COLO668 (cell line): ENCODE data around the gene GUF1.

Source experiments
- DNase-seq: peaks from one replicate; lab custom pipeline; 2025; ENCODE audit not compliant: unreplicated experiment; lab: John Stamatoyannopoulos, UW

The GUF1 gene, protein sequence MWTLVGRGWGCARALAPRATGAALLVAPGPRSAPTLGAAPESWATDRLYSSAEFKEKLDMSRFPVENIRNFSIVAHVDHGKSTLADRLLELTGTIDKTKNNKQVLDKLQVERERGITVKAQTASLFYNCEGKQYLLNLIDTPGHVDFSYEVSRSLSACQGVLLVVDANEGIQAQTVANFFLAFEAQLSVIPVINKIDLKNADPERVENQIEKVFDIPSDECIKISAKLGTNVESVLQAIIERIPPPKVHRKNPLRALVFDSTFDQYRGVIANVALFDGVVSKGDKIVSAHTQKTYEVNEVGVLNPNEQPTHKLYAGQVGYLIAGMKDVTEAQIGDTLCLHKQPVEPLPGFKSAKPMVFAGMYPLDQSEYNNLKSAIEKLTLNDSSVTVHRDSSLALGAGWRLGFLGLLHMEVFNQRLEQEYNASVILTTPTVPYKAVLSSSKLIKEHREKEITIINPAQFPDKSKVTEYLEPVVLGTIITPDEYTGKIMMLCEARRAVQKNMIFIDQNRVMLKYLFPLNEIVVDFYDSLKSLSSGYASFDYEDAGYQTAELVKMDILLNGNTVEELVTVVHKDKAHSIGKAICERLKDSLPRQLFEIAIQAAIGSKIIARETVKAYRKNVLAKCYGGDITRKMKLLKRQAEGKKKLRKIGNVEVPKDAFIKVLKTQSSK

DNA sequence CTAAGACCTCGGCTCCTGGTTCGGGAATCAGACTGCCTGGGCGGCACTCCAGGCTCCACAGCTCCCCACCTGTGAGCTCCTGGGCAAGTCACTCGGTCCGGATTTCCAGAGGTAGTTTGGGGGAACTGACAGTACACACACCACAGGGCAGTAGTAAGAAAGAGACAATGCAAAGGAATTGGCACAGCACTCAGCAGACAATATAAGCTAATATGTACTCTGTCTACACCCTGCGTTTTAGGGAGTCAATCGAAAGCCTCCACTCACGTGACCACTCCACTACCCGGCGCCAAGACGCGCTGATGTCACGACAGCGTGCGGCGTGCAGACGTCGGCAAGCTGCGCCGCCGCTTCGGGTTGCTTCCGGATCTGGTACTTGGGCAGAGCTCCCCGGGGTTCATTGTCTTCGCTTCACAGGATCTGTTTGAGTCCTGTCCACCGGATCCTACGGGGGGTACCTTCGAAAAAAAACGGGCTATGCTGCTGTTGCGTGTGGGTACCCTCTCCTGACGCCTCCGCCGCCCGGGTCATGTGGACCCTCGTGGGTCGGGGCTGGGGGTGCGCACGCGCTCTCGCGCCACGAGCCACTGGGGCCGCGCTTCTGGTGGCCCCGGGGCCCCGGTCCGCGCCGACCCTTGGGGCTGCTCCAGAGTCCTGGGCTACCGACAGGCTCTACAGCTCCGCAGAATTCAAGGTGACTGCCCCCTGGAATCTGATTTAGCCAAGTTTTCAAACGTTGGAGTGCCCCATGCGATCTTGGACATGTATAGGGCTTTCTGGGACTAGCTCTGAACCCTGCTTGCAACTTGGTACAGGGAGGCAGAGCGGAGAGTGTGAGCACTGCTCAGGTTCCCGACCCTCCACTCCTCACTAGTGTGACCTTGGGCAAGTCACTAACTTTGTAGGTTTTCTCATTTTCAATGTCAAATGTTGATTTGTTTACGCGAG is at the start of gene GUF1:
Gene GUF1 (plus strand): TSS at position 327 of the 948 bp plus-strand sequence. CDS start 203 bp downstream, at position 530.
- DNase-seq = peak; percentile 92

DNA sequence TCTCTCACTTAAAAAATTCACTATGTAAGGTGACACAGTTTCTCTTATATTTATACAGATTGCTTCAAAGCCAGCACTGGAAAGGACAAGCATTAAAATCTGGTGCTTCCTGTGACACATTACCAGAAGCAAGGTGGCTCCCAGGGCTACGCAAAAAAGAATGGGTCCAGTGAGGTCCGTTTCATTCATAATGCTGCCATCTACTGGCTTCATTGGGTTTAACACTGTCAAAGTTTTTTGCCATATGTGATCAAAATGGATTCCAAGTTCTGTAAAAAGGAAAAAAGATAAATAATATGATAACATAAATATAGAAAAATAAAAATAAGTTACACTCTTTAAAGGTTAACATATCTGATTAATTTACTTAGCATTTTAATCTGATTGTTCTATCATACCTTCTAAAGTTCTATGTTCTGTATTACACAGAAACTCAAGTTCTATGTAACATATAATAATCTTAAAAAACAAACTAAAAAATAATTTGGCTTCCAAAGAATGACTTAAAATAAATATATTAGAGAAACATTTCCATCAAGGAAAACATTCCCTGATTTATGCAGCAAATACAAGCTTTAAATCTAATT is 48.8 kb upstream of the GUF1 start:
- DNase-seq = peak; percentile 33

DNA sequence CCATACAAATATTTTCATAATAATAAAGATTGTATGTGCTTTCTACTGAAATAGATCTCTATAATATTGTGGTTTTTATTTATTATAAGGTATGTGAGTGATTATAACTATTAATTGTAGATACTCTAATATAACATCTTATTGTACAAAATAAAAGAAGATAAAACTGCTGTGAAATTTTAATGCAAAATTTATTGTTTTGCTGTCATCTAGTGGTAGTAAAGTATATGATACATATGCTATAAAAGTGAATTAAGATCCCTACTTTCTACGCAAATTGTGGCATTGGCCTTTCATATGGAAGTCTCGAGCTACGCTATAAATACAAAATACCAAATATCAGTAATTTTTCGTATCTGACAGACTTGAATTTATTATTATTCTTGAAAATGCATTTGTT is 46.1 kb upstream of the GUF1 start:
- DNase-seq = no peak

DNA sequence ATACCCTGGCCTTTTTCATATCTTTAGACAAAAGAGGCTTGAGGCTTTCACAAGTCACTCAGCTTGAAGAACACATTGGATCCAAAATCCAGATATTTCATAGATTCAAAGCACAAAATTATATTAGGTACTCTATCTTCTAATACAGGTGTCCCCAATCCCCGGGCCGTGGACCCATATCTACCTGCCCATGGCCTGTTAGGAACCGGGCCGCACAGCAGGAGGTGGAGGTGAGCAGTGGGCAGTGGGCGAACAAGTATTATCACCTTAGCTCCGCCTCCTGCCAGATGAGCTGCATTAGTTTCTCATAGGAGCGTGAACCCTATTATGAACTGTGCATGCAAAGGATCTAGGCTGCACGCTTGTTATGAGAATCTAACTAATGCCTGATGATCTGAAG is 45.5 kb upstream of the GUF1 start:
- DNase-seq = no peak

DNA sequence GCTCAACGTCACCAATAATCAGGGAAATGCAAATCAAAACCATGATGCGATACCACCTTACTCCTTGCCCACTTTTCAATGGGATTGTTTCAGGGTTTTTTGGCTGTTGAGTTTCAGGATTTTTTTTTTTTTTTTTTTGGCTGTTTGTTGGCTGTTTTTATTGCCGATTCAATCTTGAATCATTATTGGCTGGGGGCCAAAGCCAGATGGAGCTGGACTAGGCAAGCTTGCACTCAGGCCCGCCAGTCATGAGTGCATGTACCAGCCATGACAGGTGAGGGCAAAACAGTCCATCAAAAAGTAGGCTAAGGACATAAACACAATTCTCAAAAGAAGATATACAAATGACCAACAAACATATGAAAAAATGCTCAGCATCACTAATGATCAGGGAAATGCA is 40.1 kb upstream of the GUF1 start:
- DNase-seq = no peak

DNA sequence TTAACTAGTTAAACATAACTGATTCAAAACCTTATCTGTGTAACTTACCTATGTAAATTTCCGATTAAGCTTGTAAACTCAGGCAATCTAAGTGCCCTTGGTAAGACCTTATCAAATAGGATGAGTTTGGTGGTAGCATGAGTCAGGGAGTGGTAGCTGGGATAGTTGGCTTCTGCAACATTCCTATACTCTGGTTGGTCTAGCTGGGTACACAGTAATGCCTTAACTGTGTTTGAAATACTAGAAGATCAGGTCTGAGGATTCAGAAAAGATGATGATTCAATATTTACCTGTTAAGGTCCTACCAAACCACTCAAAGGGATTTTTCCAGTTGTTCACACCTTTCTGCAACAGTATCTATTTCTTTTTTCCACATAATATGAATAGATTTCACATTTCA is 32.1 kb upstream of the GUF1 start:
- no peak for DNase-seq

DNA sequence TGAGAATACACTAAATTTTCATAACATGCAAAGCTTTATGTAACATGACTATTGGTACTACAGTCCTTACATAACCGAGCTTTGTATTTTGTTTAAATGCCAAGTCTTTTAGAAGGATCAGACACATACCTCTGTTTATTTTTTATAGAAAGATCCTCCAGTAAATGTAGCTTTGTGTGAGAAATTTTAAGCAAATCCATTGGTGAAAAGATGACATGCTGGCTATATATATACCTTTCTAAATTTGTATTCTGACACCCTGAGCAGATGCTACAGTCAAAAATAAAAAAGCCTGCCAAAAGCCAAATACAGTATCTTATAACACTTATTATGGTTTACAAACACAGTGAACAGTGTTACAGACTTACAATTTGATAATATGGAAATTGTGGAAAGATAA is 26.8 kb upstream of the GUF1 start, which contains the start of gene YIPF7:
Gene YIPF7 (minus strand): TSS at position 201 of the 400 bp plus-strand sequence. CDS start 1,525 bp downstream, outside the sequence.
- DNase-seq = no peak

DNA sequence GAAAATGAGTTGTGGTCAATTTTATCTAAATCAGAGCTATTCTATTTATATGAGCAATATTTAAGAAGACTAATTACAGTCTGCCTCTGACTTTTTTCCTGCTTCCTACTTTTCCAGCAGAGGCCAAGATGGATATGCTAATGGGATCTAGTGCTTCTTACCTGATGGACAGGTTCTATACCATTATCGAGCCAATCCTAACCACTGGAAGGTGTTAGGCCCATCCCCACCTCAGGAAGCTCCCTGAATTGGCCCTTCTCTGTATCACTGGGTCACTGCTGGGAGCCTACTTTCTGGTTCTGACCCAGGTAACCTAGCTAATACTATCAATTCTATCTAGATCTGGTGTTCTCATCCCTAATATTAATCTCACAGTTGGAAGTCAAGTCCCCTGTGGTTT is 26.2 kb upstream of the GUF1 start:
- DNase-seq = no peak

DNA sequence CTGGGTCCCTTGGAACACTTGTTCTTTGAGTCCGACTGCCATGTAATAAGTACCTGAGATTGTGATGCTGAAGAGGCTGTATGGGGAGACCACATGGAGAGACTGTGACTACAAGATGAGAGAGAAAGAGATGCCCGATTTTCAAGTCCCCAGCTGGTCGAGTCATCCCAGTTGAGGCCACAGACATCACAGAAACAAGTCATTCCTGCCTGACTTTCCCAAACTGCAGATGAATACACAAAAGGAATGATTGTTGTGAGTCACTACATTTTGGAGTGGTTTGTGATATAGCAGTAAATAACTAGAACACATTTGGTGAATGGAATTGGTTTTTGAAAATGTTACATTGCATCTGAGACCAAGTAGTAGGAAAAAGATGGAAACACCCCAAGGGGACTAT is 17.8 kb upstream of the GUF1 start:
- no peak for DNase-seq

DNA sequence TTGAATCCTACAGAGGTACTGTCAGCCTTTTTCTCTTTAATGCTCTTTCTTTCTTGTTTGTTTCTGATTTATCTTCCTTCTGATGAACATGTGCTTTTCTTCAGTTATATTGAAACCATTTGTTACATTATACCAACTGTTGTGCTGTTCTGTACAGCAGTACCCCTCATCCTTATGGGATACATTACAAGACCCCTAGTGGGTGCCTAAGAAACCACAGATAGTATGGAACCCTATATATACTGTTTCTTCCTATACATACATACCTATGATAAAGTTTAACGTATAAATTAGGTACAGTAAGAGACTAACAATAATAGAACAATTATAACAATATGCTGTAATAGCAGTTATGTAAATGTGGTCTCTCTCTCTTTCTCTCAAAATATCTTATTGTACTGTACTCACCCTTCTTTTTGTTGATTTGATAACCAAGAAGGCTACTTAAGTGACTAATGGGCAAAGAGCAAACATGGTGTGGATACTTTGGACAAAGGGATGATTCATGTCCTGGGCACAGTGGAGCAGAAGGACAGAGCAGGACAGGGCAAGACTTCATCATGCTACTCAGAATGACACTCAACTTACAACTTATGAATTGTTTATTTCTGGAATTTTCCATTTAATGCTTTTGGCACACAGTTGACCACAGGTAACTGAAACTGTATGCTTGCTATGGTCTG is 16.1 kb upstream of the GUF1 start:
- no peak for DNase-seq

DNA sequence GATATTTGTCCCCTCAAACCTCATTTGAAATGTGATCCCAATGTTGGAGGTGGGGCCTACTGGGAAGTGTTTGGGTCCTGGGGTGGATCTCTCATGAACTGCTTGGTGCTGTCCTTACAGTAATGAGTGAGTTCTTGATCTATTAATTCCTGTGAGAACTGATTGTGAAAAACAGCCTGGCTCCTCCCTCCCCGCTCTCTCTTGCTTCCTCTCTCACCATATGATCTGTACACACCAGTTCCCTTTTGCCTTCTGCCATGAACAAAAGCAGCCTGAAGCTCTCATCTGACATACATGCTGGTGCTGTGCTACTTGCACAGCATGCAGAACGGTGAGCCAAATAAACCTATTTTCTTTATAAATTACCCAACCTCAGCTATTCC is 15.6 kb upstream of the GUF1 start:
- no peak for DNase-seq

DNA sequence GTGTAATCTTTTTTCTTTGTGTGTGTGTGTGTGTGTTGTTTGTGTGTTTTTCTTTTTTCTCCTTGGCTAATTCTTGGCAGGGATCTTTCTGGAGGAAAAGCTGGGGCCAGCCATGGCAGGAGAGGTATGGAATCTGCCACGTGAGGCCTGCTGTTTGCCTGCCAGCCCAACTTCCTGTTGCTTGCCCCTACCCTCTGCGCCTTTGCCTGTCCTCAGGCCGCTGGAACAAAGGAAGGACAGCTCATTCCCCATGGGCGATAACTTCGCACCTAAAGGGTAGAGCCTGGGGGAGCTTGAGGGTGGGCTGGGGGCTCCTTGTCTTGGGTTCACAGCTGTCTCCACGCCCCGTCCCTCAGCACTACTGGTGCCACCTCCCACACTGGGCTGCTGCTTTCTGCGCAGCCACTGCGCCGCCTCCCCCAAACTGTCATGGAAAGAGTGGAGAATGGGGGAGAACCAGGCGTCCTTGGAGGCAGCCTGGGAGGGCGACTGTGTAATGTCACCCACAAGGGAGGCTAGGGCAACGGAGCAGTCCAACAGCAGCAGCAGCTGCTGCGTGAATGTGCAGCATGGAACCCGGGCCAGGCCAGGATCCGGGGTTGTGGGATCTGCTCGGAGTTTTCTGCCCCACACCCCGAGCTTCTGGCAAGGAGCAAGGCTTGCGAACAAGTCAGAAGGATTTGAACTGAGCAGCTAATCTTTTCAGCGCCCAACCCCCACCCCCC is 14.5 kb upstream of the GUF1 start:
- DNase-seq = no peak

DNA sequence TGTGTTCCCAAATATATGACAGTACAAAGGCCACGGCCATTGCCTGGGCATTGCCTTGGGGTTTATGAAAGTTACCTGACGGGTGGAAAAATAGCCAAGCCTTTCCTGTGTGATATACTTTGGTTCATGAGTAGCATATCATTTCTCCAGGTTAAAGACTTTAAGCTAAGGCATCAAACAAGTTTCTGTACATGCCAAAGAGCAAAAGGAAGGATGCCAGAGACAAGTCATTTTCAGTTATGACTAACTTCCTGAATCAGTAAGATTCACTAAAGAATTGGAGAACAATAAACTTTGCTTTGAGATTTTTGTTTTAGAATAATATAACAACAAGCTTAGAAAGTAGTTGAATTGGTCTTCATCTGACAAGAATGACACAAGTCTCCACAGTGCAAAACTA is 9.7 kb upstream of the GUF1 start:
- DNase-seq = no peak

DNA sequence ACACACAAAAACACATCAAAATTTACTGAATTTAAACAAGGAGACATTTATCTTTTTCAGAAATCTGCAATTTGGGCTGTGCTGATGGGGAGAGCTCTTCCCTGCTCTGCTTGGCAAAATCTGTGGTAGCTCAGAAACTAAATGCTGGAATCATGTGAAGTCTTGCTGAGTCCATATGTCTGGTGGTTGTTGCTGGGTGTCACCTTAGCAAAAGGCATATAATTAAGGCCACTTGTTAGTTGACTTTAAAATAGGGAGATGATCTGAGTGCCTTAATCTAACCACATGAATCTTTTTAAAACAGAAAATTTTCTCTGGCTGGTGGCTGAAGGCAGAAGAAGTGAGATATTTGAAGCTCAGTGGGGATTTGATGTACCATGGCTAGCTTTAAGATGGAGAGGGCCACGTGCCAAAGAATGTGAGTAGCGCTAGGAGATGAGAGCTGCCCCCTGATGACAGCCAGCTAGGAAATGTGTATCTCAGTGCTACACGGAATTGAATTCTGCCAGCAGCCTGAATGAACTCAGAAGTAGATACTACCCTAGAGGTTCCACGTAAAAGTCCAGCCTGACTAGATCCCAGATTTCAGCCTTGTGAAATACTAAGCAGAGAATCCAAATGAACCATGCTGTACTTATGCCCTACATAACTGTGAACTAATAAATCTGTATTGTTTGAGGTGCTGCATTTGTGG is 7.6 kb upstream of the GUF1 start:
- no peak for DNase-seq

DNA sequence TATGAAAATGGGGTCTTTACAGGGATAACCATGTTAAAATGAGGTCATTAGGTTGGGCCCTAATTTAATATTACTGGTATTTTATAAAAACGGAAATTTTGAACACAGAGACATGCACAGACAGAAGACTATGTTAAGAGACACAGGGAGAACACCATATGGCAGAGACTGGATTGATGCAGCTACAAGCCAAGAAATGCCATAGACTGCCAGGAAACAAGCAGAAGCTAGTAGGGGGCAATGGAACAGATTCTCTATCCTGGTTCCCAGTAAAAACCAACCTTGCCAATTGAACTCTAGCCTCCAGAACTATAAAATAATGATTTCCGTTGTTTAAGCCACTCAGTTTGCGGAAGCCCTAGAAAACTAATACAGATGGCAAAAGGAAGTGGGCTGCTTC is 6.6 kb upstream of the GUF1 start:
- DNase-seq = no peak

DNA sequence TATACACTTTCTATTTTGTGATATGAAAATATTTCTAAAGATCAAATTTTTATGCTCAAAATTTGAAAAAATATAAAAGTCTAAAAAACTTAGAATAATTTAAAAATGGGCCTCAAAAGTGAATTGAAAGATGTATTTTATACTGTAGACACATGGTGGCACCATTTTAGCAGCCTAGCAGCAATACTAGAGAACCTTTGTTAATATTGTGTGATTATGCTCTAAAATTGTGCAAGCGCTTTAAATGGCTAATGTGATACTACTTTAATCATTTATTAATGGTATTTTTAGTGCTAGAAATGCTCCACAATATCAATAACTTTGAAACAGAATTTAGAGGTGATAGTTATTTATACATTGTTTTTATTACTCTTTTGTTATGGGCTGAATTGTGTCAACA is 3.7 kb upstream of the GUF1 start:
- DNase-seq = no peak

DNA sequence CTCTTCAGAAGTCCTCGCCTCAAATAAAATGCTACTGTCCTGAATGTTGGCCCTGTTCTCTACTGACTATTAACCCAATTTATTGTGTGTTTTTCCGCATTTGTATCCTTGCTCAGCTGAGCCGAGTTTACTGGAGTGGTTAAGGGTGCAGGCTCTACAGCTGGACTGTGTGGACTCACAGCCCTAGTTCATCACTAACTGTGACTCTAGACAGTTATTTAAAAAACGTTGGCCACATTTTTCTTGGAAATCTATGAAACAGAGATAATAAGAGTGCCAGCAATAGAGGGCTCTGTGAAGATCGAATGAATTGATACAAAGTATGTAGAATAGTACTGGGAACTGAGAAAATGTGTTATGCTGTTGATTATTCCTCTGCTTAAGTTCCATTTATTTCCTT is 2.9 kb upstream of the GUF1 start:
- no peak for DNase-seq

DNA sequence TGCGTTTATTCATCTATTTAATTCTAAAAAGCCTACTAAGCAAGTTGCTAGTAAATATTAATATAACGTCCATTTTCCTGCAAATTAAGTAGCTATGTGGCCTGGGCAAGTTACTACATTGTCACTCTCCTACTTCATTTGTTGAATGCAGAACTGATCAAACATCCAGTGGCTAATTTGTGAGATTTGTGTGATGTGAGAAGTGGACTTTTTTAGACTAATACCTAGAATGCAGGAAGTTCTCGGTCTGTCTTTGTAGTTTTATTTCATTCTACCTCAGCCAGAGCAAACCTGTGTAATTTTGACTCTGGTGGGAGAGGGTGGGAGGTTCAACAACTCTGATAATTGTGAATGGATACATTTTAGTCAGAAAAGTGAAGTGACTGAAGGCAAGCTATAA is 840 bp downstream of the GUF1 start:
- no peak for DNase-seq

DNA sequence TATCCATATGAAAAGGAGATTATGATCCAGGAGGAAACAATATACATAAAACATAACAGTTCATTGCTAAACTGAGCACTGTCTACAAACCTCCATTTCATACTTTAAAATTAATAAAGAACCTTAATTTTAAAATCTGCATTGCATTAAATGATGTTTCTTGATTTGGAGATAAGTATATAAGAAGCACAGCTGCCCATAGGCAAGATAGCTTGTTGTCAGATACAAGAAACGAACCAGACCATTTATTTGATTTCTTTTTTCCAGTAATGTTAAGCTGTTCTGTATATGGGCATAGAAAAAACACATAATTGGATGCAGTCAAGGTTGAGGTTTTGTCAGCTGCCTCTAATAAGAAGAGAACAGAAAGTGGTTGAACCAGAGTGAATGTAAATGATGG is 6.4 kb downstream of the GUF1 start:
- DNase-seq = no peak
